Breast epithelium (tissue), 4 donors: ENCODE measurements around the gene OSGEP. TPM values are rescaled to one million over a fixed set of nuclear protein-coding genes. Genes with fewer than 3 reads are reported as not detected.
A peak's percentile ranks its signal among the peaks of the same experiment; 100 is the strongest.

Source experiments
- DNase-seq, 2 donors: peaks; one replicate each; pipeline ENCODE4 v3.0.0-alpha.2; 2019; ENCODE audit warnings: low spot score in 2 of 2
- H3K27ac ChIP-seq, 2 donors: fragments of 200-600 bp; sonication (generic) in 1 of 2; one replicate each; pipeline ENCODE4 v1.5.1; 2016 to 2019; ENCODE audit warnings: mild to moderate bottlenecking in 1 of 2
- H3K27me3 ChIP-seq, 2 donors: fragments of 200-600 bp; sonication (generic) in 1 of 2; one replicate each; pipeline versions ENCODE4 v1.5.1 to v1.6.0; 2017 to 2019; ENCODE audit warnings: control low read depth in 1 of 2, mild to moderate bottlenecking in 1 of 2
- H3K36me3 ChIP-seq: fragments of 200-600 bp; one replicate; pipeline ENCODE4 v1.5.1; 2019
- H3K4me1 ChIP-seq, 2 donors: fragments of 200-600 bp; sonication (generic); one replicate each; pipeline ENCODE4 v1.5.1; 2016 to 2019; ENCODE audit warnings: control low read depth in 1 of 2
- H3K4me3 ChIP-seq, 3 donors: fragments of 200-600 bp; sonication (generic); 1 replicate in 2 of 3; 2 replicates in 1 of 3; pipeline ENCODE4 v1.5.1; 2016 to 2019; ENCODE audit warnings: mild to moderate bottlenecking in 3 of 3, moderate library complexity in 2 of 3
- H3K9me3 ChIP-seq, 2 donors: fragments of 200-600 bp; sonication (generic) in 1 of 2; one replicate each; pipeline ENCODE4 v1.5.1; 2016 to 2019; ENCODE audit warnings: control low read depth in 1 of 2
- CTCF ChIP-seq, 3 donors: fragments of 450-650 bp; IDR thresholded peaks; one replicate each; pipeline ENCODE4 v1.5.1; 2016 to 2017; ENCODE audit warnings: antibody characterized with exemption in 3 of 3, mild to moderate bottlenecking in 3 of 3, moderate library complexity in 3 of 3
- POLR2A ChIP-seq: fragments of 450-650 bp; IDR thresholded peaks from one replicate; pipeline ENCODE4 v1.6.1; 2016; ENCODE audit warnings: antibody characterized with exemption, mild to moderate bottlenecking, moderate library complexity
- POLR2AphosphoS5 ChIP-seq, 3 donors: sonication (generic); formaldehyde crosslinking; IDR thresholded peaks; one replicate each; pipeline ENCODE4 v1.6.1; 2017; ENCODE audit warnings: antibody characterized with exemption in 3 of 3
- intact Hi-C: fragments of 100-400 bp; cut with DNase I; formaldehyde crosslinking; loops from one replicate; pipeline ENCODE4 v1.15.1; 2023; ENCODE audit warnings: low total_unique reads
- total RNA-seq, 3 donors: library from RNA; depleted of rRNA; stranded (reverse); fragments of >200 nt; gene quantifications; one replicate each; pipeline ENCODE4 v1.1.0, GENCODE V29; 2016

The OSGEP gene
- total RNA-seq, 3 donors from 2014 or later = 38.1 to 66.9 (median 57.5) TPM

- intact Hi-C loops = no loop called here
- Histone ChIP-seq H3K9me3 (no peaks in the 10 kb centered on the region), H3K4me1 (no peaks in the 10 kb centered on the region), H3K27me3 (no peaks in the 10 kb centered on the region), H3K4me3 (peak overlapping the region; percentile 66 to 85 (median 76)), H3K27ac (peak overlapping the region; percentile 81 to 94), H3K36me3 (no peaks in the 10 kb centered on the region)
- TF ChIP-seq POLR2AphosphoS5 (IDR thresholded peaks at IDR 0.05) = no peak
- TF ChIP-seq CTCF (IDR thresholded peaks at IDR 0.05) = no peak
- TF ChIP-seq POLR2A = no peak
- DNase-seq = no peak
These were observed 15.4 kb upstream of the OSGEP start for GRCh38 chr14:20469890-20470602.

- H3K9me3 ChIP-seq = no peaks in the 10 kb centered on the region
- H3K27me3 ChIP-seq = no peaks in the 10 kb centered on the region
- H3K36me3 ChIP-seq = no peaks in the 10 kb centered on the region
- TF ChIP-seq POLR2AphosphoS5 (IDR thresholded peaks at IDR 0.05) (peak; percentile 81 to 97 (median 86)), POLR2A (peak; percentile 69), CTCF (IDR thresholded peaks at IDR 0.05) (no peak)
- intact Hi-C loops = no loop called here
- peak within 1 kb of the TSS; percentile 66 to 85 (median 76) for H3K4me3 ChIP-seq
- H3K4me1 ChIP-seq = no peaks in the 10 kb centered on the region
- DNase-seq = peak; percentile 80
- peak within 1 kb of the TSS; percentile 81 to 94 for H3K27ac ChIP-seq
These were observed 14.8 kb upstream of the OSGEP start, which contains the start of gene PNP for GRCh38 chr14:20469242-20469889. TSS of gene PNP (plus strand) at chr14:20469406. CDS start at chr14:20469525, 119 bp downstream.

- DNase-seq = no peak
- H3K27ac ChIP-seq = peak overlapping the region; percentile 81 to 94
- intact Hi-C loops = no loop called here
These were observed 14.2 kb upstream of the OSGEP start for GRCh38 chr14:20468764-20469241.

GRCh38 chr14:20461225-20462141 is 6.9 kb upstream of the OSGEP start, which contains the start of gene PIP4P1:
TSS of gene PIP4P1 (minus strand) at chr14:20461434. CDS start at chr14:20461325, 109 bp downstream.
- H3K27me3 ChIP-seq = no peaks in the 10 kb centered on the region
- peak; percentile 98 to 100 for DNase-seq
- H3K36me3 ChIP-seq = peaks cover 22% of the 10 kb centered on the region
- H3K27ac ChIP-seq = peak within 1 kb of the TSS; percentile 96 to 98
- H3K9me3 ChIP-seq = no peaks in the 10 kb centered on the region
- peaks cover 0 to 12% of the 10 kb centered on the region in 2 donors for H3K4me1 ChIP-seq
- no peak for TF ChIP-seq POLR2A
- peak; percentile 77 to 99 (median 88) for TF ChIP-seq POLR2AphosphoS5 (IDR thresholded peaks at IDR 0.05)
- peak in 2 of 3 donors; percentile 9 to 17 for TF ChIP-seq CTCF (IDR thresholded peaks at IDR 0.05)
- intact Hi-C loops = no loop called here
- H3K4me3 ChIP-seq = peak within 1 kb of the TSS; percentile 95 to 99 (median 99)

More at GRCh38 chr14:20468764-20469241, 14.2 kb upstream of the OSGEP start:
- no peak for TF ChIP-seq CTCF (IDR thresholded peaks at IDR 0.05)
- no peak for TF ChIP-seq POLR2AphosphoS5 (IDR thresholded peaks at IDR 0.05)
- no peak for TF ChIP-seq POLR2A
- H3K27me3 ChIP-seq = no peaks in the 10 kb centered on the region
- no peaks in the 10 kb centered on the region for H3K36me3 ChIP-seq
- H3K9me3 ChIP-seq = no peaks in the 10 kb centered on the region
- H3K4me3 ChIP-seq = peak overlapping the region; percentile 66 to 85 (median 76)
- no peaks in the 10 kb centered on the region for H3K4me1 ChIP-seq
